GM12873 (cell line): ENCODE results near the gene GABRR2.

Experiments
- CTCF ChIP-seq: IDR thresholded peaks from 2 replicates; pipeline ENCODE4 v1.5.1; 2012; ENCODE audit warnings: low read depth, mild to moderate bottlenecking, moderate library complexity, low read length, control low read depth; ENCODE audit not compliant: insufficient read depth; ENCODE audit errors: missing control alignments

Gene GABRR2

GRCh38 chr6:89243331-89243629 lies 71.8 kb downstream of the GABRR2 start:
- no peak for TF ChIP-seq CTCF

GRCh38 chr6:89242574-89243330 lies 72.3 kb downstream of the GABRR2 start:
- TF ChIP-seq CTCF: peak; percentile 41

GRCh38 chr6:89239338-89239737 lies 75.8 kb downstream of the GABRR2 start:
- TF ChIP-seq CTCF: peak; percentile 64

- no peak for TF ChIP-seq CTCF
Measured at GRCh38 chr6:89237158-89237557, 77.9 kb downstream of the GABRR2 start.

GRCh38 chr6:89222712-89223039 lies 92.4 kb downstream of the GABRR2 start:
- TF ChIP-seq CTCF: no peak

- no peak for TF ChIP-seq CTCF
Measured at GRCh38 chr6:89221971-89222711, 93.0 kb downstream of the GABRR2 start.

GRCh38 chr6:89221129-89221528 lies 94.0 kb downstream of the GABRR2 start:
- no peak for TF ChIP-seq CTCF
